Type B pancreatic cell (in vitro differentiated cells): ENCODE measurements around the gene ID1. TPM values are rescaled to one million over a fixed set of nuclear protein-coding genes. Genes with fewer than 3 reads are reported as not detected.
"Not testable (repeated sequence)": the region's sequence is repeated elsewhere in the genome, so short reads cannot be mapped to it uniquely, and the experiment has no call there.

Experiments
- DNase-seq: peaks from one replicate; pipeline ENCODE4 v3.0.0; 2021; ENCODE audit warnings: mixed read lengths; ENCODE audit not compliant: unreplicated experiment; ENCODE audit errors: extremely low spot score
- H3K27ac Mint-ChIP-seq: 2 replicates; pipeline ENCODE4 v1.8.0; 2021; ENCODE audit warnings: mild to moderate bottlenecking, mixed read lengths
- H3K27me3 Mint-ChIP-seq: 2 replicates; pipeline ENCODE4 v1.8.0; 2021; ENCODE audit warnings: mixed read lengths
- H3K36me3 Mint-ChIP-seq: 2 replicates; pipeline ENCODE4 v1.8.0; 2021; ENCODE audit warnings: mixed read lengths
- H3K4me1 Mint-ChIP-seq: one replicate; pipeline ENCODE4 v1.8.0; 2021; ENCODE audit warnings: mixed read lengths; ENCODE audit not compliant: unreplicated experiment
- H3K4me3 Mint-ChIP-seq: 2 replicates; pipeline ENCODE4 v1.8.0; 2021; ENCODE audit warnings: mild to moderate bottlenecking, mixed read lengths
- H3K9me3 Mint-ChIP-seq: 2 replicates; pipeline ENCODE4 v1.8.0; 2021; ENCODE audit warnings: mixed read lengths
- total RNA-seq: library from RNA; stranded (reverse); gene quantifications from 2 replicates; pipeline ENCODE4 v1.2.1, GENCODE V29; 2021; ENCODE audit warnings: low replicate concordance
- TF ChIP-seq, protein P1 (sequence below): fragments of 200-600 bp; sonication (generic); conservative IDR thresholded peaks from 2 replicates; pipeline ENCODE4 v1.5.0; 2021; ENCODE audit warnings: antibody characterized with exemption, mild to moderate bottlenecking

The ID1 gene
- total RNA-seq, 1 donor from 2014 or later, result 472 TPM

DNA sequence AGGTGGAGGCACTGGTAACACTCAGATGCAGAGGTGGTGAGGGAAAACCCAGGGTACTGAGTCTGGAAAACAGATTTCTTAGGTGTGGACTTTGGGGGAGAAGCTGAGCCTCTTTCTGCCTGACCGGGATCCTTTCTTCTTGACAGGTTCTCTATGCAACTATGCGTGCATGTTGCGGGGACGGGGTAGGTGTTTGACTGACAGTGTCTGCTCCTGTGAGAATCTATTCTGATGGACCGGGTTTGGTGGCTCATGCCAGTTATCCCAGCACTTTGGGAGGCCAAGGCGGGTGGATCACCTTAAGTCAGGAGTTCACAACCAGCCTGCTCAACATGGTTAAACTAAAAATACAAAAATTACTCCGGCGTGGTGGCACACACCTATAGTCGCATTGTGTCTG is 27.9 kb upstream of the ID1 start:
- H3K9me3 Mint-ChIP-seq, result no peaks in the 10 kb centered on the region
- no peaks in the 10 kb centered on the region for H3K27me3 Mint-ChIP-seq
- H3K36me3 Mint-ChIP-seq, result peaks cover 12% of the 10 kb centered on the region
- DNase-seq, result no peak
- TF ChIP-seq, protein P1, sequence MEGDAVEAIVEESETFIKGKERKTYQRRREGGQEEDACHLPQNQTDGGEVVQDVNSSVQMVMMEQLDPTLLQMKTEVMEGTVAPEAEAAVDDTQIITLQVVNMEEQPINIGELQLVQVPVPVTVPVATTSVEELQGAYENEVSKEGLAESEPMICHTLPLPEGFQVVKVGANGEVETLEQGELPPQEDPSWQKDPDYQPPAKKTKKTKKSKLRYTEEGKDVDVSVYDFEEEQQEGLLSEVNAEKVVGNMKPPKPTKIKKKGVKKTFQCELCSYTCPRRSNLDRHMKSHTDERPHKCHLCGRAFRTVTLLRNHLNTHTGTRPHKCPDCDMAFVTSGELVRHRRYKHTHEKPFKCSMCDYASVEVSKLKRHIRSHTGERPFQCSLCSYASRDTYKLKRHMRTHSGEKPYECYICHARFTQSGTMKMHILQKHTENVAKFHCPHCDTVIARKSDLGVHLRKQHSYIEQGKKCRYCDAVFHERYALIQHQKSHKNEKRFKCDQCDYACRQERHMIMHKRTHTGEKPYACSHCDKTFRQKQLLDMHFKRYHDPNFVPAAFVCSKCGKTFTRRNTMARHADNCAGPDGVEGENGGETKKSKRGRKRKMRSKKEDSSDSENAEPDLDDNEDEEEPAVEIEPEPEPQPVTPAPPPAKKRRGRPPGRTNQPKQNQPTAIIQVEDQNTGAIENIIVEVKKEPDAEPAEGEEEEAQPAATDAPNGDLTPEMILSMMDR, result no peak
- peak overlapping the region; percentile 10 for H3K4me3 Mint-ChIP-seq
- H3K4me1 Mint-ChIP-seq, result peaks cover 50% of the 10 kb centered on the region
- peak overlapping the region; percentile 81 for H3K27ac Mint-ChIP-seq

DNA sequence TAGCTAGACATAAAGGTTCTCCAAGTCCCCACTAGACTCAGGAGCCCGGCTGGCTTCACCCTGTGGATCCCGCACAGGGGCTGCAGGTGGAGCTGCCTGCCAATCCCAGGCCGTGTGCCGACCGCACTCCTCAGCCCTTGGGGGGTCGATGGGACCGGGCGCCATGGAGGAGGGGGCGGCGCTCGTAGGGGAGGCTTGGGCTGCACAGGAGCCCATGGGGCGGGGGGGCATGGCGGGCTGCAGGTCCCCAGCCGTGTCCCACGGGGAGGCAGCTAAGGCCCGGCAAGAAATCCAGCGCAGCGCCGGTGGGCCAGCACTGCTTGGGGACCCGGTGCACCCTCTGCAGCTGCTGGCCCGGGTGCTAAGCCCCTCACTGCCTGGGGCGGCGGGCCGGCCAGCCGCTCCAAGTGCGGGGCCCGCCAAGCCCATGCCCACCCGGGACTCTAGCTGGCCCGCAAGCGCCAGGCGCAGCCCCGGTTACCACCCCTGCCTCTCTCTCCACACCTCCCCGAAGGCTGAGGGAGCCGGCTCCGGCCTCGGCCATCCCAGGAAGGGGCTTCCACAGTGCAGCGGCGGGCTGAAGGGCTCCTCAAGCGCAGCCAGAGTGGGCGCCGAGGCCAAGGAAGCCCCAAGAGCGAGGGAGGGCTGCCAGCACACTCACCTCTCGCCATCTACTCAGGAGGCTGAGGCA is 26.5 kb upstream of the ID1 start:
- DNase-seq, result no peak
- Mint-ChIP-seq H3K4me1 (peaks cover 43% of the 10 kb centered on the region), H3K4me3 (no peak overlapping the region), H3K27ac (no peak overlapping the region), H3K9me3 (no peaks in the 10 kb centered on the region), H3K27me3 (no peaks in the 10 kb centered on the region), H3K36me3 (peaks cover 12% of the 10 kb centered on the region)
- TF ChIP-seq, protein P1, result no peak

DNA sequence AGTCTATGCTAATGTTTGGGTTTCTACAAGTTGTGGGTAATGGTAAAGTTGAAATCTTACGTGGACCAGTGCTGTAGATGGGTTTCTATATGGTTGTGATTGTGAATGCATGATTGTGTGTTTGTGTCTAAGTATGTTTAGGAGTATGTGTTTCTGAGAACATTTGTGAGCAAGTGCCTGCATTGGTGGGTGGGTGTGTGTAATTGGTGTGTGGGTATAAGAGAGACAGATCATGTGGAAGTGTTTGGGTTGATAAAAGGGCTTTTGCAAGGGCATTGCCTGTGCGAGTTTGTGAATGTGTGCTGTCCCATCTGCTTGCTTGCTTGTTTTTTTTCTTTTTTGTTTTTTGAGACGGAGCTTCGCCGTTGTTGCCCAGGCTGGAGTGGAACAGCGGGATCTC is 25.8 kb upstream of the ID1 start:
- H3K9me3 Mint-ChIP-seq, result no peaks in the 10 kb centered on the region
- H3K27me3 Mint-ChIP-seq, result no peaks in the 10 kb centered on the region
- H3K4me3 Mint-ChIP-seq, result peak overlapping the region; percentile 12
- H3K4me1 Mint-ChIP-seq, result peaks cover 37% of the 10 kb centered on the region
- peak overlapping the region; percentile 1 for H3K27ac Mint-ChIP-seq
- TF ChIP-seq, protein P1, result no peak
- no peak for DNase-seq
- H3K36me3 Mint-ChIP-seq, result peaks cover 8% of the 10 kb centered on the region

DNA sequence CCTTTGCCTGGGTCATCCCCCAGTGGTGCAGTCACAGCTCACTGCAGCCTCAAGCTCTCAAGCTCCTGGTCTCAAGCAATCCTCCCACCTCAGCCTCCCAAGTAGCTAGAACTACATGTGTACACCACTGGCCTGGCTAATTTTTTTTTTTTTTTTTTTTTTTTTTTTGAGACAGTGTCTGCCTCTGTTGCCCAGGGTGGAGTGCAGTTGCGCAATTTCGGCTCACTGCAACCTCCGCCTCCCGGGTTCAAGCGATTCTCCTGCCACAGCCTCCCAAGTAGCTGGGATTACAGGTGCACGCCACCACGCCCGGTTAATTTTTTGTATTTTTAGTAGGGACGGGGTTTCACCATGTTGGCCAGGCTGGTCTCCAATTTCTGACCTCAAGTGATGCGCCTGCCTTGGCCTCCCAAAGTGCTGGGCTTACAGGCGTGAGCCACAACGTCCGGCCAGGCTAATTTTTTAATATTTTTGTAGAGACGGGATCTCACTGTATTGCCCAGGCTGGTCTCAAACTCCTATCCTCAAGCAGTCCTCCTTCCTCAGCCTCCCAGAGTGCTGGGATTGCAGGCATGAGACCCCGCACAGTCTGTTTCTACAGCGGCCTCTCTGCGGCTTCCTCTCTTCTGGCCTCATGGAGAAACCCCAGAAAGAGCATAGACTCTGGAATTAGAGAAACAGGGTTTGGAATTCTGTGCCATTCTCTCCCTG is 25.0 kb upstream of the ID1 start:
- H3K4me3 Mint-ChIP-seq, H3K27me3 Mint-ChIP-seq, DNase-seq, H3K9me3 Mint-ChIP-seq, H3K36me3 Mint-ChIP-seq: not testable (repeated sequence)
- H3K4me1 Mint-ChIP-seq, result peaks cover 36% of the 10 kb centered on the region
- H3K27ac Mint-ChIP-seq, result peak overlapping the region; percentile 61

DNA sequence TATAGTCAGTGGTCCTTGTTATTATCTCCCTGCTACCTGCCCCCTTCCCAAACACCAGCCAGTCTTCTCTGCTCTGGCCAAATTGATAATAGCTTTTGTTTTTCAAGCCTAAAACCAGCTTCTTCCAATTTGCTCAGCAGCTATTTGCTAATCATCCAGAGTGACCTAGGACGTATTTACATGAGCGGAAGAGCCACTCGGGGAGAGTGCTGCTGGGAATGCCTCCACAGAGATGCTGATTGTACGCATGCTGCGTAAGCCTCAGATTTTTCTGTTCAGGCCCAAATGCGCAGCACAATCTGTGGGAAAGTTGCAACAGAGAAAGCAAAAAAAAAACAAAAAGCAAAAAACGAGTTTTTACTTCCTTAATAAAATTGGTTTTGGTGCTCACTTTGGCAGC is 24.4 kb upstream of the ID1 start:
- Mint-ChIP-seq H3K4me3 (peak overlapping the region; percentile 2), H3K27me3 (no peaks in the 10 kb centered on the region), H3K4me1 (peaks cover 42% of the 10 kb centered on the region), H3K9me3 (no peaks in the 10 kb centered on the region), H3K27ac (peak overlapping the region; percentile 61), H3K36me3 (peaks cover 12% of the 10 kb centered on the region)
- TF ChIP-seq, protein P1, result no peak
- DNase-seq, result no peak

DNA sequence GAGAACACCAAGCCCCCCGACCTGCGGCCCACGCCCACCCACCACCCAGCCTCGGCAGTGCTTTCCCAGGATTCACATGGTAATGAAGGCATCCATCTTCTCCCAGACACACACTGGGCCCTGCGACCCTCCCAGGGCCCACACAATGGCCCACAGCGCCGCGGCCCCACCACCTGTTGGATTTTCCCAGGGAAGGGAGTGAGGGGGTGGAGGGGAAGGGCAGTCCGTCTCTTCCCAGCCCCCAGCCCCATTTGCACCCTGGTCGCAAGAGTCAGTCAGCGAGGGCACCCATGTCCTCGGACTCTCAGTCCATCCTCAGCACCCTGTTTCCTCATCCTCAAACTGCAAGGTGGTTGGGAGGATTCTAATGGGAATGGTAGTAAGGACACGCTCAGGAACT is 23.7 kb upstream of the ID1 start:
- H3K27me3 Mint-ChIP-seq, result no peaks in the 10 kb centered on the region
- TF ChIP-seq, protein P1, result no peak
- H3K4me3 Mint-ChIP-seq, result no peak overlapping the region
- peaks cover 12% of the 10 kb centered on the region for H3K36me3 Mint-ChIP-seq
- DNase-seq, result no peak
- no peaks in the 10 kb centered on the region for H3K9me3 Mint-ChIP-seq
- H3K27ac Mint-ChIP-seq, result no peak overlapping the region
- H3K4me1 Mint-ChIP-seq, result peaks cover 44% of the 10 kb centered on the region
